DOHH2 (cell line): Measurements from ENCODE around the gene MUC20.
"Not testable (repeated sequence)": the region's sequence is repeated elsewhere in the genome, so short reads cannot be mapped to it uniquely, and the experiment has no call there.

ENCODE experiments used
- EZH2phosphoT487 ChIP-seq: fragments of 200-600 bp; sonication (generic); IDR thresholded peaks from 2 replicates; pipeline ENCODE4 v1.6.1; 2017; ENCODE audit warnings: borderline replicate concordance, mild to moderate bottlenecking, antibody characterized with exemption, low read length, moderate library complexity, mixed read lengths
- TF ChIP-seq, protein P1 (sequence below): fragments of 200-600 bp; sonication (generic); IDR thresholded peaks from one replicate; pipeline ENCODE4 v1.5.1; 2014; ENCODE audit warnings: antibody characterized with exemption, mild to moderate bottlenecking, low read depth, low read length; ENCODE audit not compliant: poor library complexity, severe bottlenecking

DNA sequence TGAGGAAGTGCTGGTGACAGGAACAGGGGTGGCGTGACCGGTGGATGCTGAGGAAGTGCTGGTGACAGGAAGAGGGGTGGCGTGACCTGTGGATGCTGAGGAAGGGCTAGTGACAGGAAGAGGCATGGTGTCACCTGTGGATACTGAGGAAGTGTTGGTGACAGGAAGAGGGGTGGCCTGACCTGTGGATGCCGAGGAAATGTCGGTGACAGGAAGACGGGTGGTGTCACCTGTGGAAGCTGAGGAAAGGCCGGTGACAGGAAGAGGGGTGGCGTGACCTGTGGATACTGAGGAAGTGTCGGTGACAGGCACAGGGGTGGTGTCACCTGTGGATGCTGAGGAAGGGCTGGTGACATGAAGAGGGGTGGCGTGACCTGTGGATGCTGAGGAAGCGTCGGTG is 60.5 kb downstream of the MUC20 start:
- TF ChIP-seq, protein P1, sequence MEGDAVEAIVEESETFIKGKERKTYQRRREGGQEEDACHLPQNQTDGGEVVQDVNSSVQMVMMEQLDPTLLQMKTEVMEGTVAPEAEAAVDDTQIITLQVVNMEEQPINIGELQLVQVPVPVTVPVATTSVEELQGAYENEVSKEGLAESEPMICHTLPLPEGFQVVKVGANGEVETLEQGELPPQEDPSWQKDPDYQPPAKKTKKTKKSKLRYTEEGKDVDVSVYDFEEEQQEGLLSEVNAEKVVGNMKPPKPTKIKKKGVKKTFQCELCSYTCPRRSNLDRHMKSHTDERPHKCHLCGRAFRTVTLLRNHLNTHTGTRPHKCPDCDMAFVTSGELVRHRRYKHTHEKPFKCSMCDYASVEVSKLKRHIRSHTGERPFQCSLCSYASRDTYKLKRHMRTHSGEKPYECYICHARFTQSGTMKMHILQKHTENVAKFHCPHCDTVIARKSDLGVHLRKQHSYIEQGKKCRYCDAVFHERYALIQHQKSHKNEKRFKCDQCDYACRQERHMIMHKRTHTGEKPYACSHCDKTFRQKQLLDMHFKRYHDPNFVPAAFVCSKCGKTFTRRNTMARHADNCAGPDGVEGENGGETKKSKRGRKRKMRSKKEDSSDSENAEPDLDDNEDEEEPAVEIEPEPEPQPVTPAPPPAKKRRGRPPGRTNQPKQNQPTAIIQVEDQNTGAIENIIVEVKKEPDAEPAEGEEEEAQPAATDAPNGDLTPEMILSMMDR: not testable (repeated sequence)
- TF ChIP-seq EZH2phosphoT487: not testable (repeated sequence)
